ENCODE data around the gene SPTLC1.
"Not testable (repeated sequence)": the region's sequence is repeated elsewhere in the genome, so short reads cannot be mapped to it uniquely, and the experiment has no call there.

The SPTLC1 gene

GRCh38 chr9:92029553-92029952, 85.7 kb downstream of the SPTLC1 start:
- DNase-seq = no peak

- DNase-seq = no peak
Measured at GRCh38 chr9:92026206-92027002, 88.8 kb downstream of the SPTLC1 start.

- DNase-seq = not testable (repeated sequence)
Measured at GRCh38 chr9:92021785-92022541, 93.2 kb downstream of the SPTLC1 start.

- DNase-seq = no peak
Measured at GRCh38 chr9:92019658-92020057, 95.6 kb downstream of the SPTLC1 start.

- DNase-seq = no peak
Measured at GRCh38 chr9:92010705-92011536, 104.3 kb downstream of the SPTLC1 start.

- DNase-seq = not testable (repeated sequence)
Measured at GRCh38 chr9:92010253-92010652, 105.0 kb downstream of the SPTLC1 start.

- DNase-seq = no peak
Measured at GRCh38 chr9:92008041-92008440, 107.2 kb downstream of the SPTLC1 start.

GRCh38 chr9:92004045-92004392, 111.2 kb downstream of the SPTLC1 start:
- DNase-seq = no peak

GRCh38 chr9:92003308-92004044, 111.7 kb downstream of the SPTLC1 start:
- DNase-seq = no peak

GRCh38 chr9:92001948-92002347, 113.3 kb downstream of the SPTLC1 start:
- DNase-seq = not testable (repeated sequence)

GRCh38 chr9:92001244-92001643, 114.0 kb downstream of the SPTLC1 start:
- DNase-seq = no peak

GRCh38 chr9:91995000-91995655, 120.1 kb downstream of the SPTLC1 start:
- DNase-seq = no peak

GRCh38 chr9:91994422-91994821, 120.8 kb downstream of the SPTLC1 start:
- DNase-seq = no peak

- no peak for DNase-seq
Measured at GRCh38 chr9:91992461-91993041, 122.7 kb downstream of the SPTLC1 start.

- DNase-seq = no peak
Measured at GRCh38 chr9:91991721-91992341, 123.4 kb downstream of the SPTLC1 start.

- no peak for DNase-seq
Measured at GRCh38 chr9:91986248-91986647, 129.0 kb downstream of the SPTLC1 start.

- DNase-seq = no peak
Measured at GRCh38 chr9:91985692-91986091, 129.5 kb downstream of the SPTLC1 start.

Data from activated T-cell treated with anti-CD3 and anti-CD28 coated beads, Interleukin-2, amount 50 U/mL, for 48 hours (primary cell).